ENCODE measurements around the gene VIM. TPM values are rescaled to one million over a fixed set of nuclear protein-coding genes. Genes with fewer than 3 reads are reported as not detected.
A peak's percentile ranks its signal among the peaks of the same experiment; 100 is the strongest.

Gene VIM
- total RNA-seq, 6 donors from 2014 or later: 999 to 2,711 (median 1,731) TPM

- Histone ChIP-seq H3K36me3 (no peaks in the 10 kb centered on the region), H3K27ac (no peak overlapping the region), H3K4me1 (peaks cover 7 to 18% (median 12%) of the 10 kb centered on the region in 4 donors), H3K9me3 (no peaks in the 10 kb centered on the region), H3K4me3 (no peak overlapping the region), H3K27me3 (no peaks in the 10 kb centered on the region)
- DNase-seq (no peak), ATAC-seq (ENCODE audit: low FRiP score in 2 of 2) (no peak)
- 45 to 49% methylated on average over 3 of the region's 3 CpGs for WGBS, 2 donors
- no peak for TF ChIP-seq POLR2AphosphoS5 (IDR thresholded peaks at IDR 0.05)
- TF ChIP-seq EP300 (IDR thresholded peaks at IDR 0.05): no peak
- no peak for TF ChIP-seq POLR2A (IDR thresholded peaks at IDR 0.05)
- TF ChIP-seq CTCF (IDR thresholded peaks at IDR 0.05): no peak
Observed at GRCh38 chr10:17203416-17203815, 24.6 kb upstream of the VIM start.

- Histone ChIP-seq H3K4me1 (peaks cover 0 to 5% (median 5%) of the 10 kb centered on the region in 4 donors), H3K9me3 (no peaks in the 10 kb centered on the region), H3K27me3 (no peaks in the 10 kb centered on the region), H3K27ac (peak overlapping the region in 2 of 4 donors; percentile 32 to 35), H3K4me3 (no peak overlapping the region), H3K36me3 (no peaks in the 10 kb centered on the region)
- DNase-seq: no peak
- no peak for TF ChIP-seq POLR2AphosphoS5 (IDR thresholded peaks at IDR 0.05)
- TF ChIP-seq EP300 (IDR thresholded peaks at IDR 0.05): no peak
- no peak for TF ChIP-seq CTCF (IDR thresholded peaks at IDR 0.05)
- no peak for TF ChIP-seq POLR2A (IDR thresholded peaks at IDR 0.05)
- no peak for ATAC-seq (ENCODE audit: low FRiP score in 2 of 2)
- WGBS, 2 donors: 60 to 67% methylated on average over 7 of the region's 7 CpGs
Observed at GRCh38 chr10:17206210-17206709, 21.8 kb upstream of the VIM start.

- ATAC-seq (ENCODE audit: low FRiP score in 2 of 2): no peak
- no peak overlapping the region for H3K27ac ChIP-seq
- no peak overlapping the region for H3K4me3 ChIP-seq
- H3K36me3 ChIP-seq: no peaks in the 10 kb centered on the region
- TF ChIP-seq POLR2A (IDR thresholded peaks at IDR 0.05) (no peak), POLR2AphosphoS5 (IDR thresholded peaks at IDR 0.05) (no peak), CTCF (IDR thresholded peaks at IDR 0.05) (no peak), EP300 (IDR thresholded peaks at IDR 0.05) (no peak)
- H3K27me3 ChIP-seq: no peaks in the 10 kb centered on the region
- peaks cover 0 to 4% (median 2%) of the 10 kb centered on the region in 4 donors for H3K4me1 ChIP-seq
- no peak for DNase-seq
- H3K9me3 ChIP-seq: no peaks in the 10 kb centered on the region
Observed at GRCh38 chr10:17208476-17208875, 19.6 kb upstream of the VIM start.

GRCh38 chr10:17209302-17209701 is 18.7 kb upstream of the VIM start:
- Histone ChIP-seq H3K27ac (no peak overlapping the region), H3K9me3 (no peaks in the 10 kb centered on the region), H3K4me3 (no peak overlapping the region), H3K36me3 (no peaks in the 10 kb centered on the region), H3K4me1 (peaks cover 0 to 4% (median 2%) of the 10 kb centered on the region in 4 donors), H3K27me3 (no peaks in the 10 kb centered on the region)
- DNase-seq (no peak), ATAC-seq (ENCODE audit: low FRiP score in 2 of 2) (no peak)
- TF ChIP-seq EP300 (IDR thresholded peaks at IDR 0.05) (no peak), POLR2A (IDR thresholded peaks at IDR 0.05) (no peak), POLR2AphosphoS5 (IDR thresholded peaks at IDR 0.05) (no peak), CTCF (IDR thresholded peaks at IDR 0.05) (no peak)
- 81 to 90% methylated on average over 1 of the region's 1 CpG for WGBS, 2 donors

GRCh38 chr10:17209881-17210280 is 18.2 kb upstream of the VIM start:
- ATAC-seq (ENCODE audit: low FRiP score in 2 of 2) (no peak), DNase-seq (no peak)
- Histone ChIP-seq H3K9me3 (no peaks in the 10 kb centered on the region), H3K36me3 (no peaks in the 10 kb centered on the region), H3K27ac (no peak overlapping the region), H3K4me3 (no peak overlapping the region), H3K4me1 (peaks cover 0 to 8% (median 3%) of the 10 kb centered on the region in 4 donors), H3K27me3 (no peaks in the 10 kb centered on the region)
- TF ChIP-seq POLR2AphosphoS5 (IDR thresholded peaks at IDR 0.05) (no peak), CTCF (IDR thresholded peaks at IDR 0.05) (no peak), EP300 (IDR thresholded peaks at IDR 0.05) (no peak), POLR2A (IDR thresholded peaks at IDR 0.05) (no peak)
- WGBS, 2 donors: 66 to 69% methylated on average over 2 of the region's 2 CpGs

Measured in upper lobe of left lung (tissue), 6 donors.